GM21526 (cell line): ENCODE measurements around the gene DLGAP4.

ENCODE experiments used
- ATAC-seq: cut with Tn5 transposase; IDR thresholded peaks from one replicate; pipeline ENCODE4 v1.9.1; 2021; ENCODE audit warnings: moderate library complexity; ENCODE audit not compliant: unreplicated experiment, low FRiP score

Gene DLGAP4

GRCh38 chr20:36399969-36400545, 93.9 kb downstream of the DLGAP4 start:
- no peak for ATAC-seq

- ATAC-seq: no peak
These were observed 95.0 kb downstream of the DLGAP4 start for GRCh38 chr20:36400909-36401735.

GRCh38 chr20:36402708-36403107, 96.6 kb downstream of the DLGAP4 start:
- ATAC-seq: no peak

- no peak for ATAC-seq
These were observed 98.4 kb downstream of the DLGAP4 start for GRCh38 chr20:36404435-36404978.

GRCh38 chr20:36405255-36405654, 99.1 kb downstream of the DLGAP4 start:
- no peak for ATAC-seq

GRCh38 chr20:36407199-36407733, 101.1 kb downstream of the DLGAP4 start:
- no peak for ATAC-seq

GRCh38 chr20:36408219-36408618, 102.1 kb downstream of the DLGAP4 start:
- ATAC-seq: no peak

- ATAC-seq: no peak
These were observed 105.8 kb downstream of the DLGAP4 start for GRCh38 chr20:36411861-36412454.

GRCh38 chr20:36415475-36416002, 109.4 kb downstream of the DLGAP4 start:
- no peak for ATAC-seq

GRCh38 chr20:36418711-36419110, 112.6 kb downstream of the DLGAP4 start:
- no peak for ATAC-seq

GRCh38 chr20:36421641-36422040, 115.5 kb downstream of the DLGAP4 start:
- ATAC-seq: no peak

GRCh38 chr20:36424314-36424713, 118.2 kb downstream of the DLGAP4 start:
- ATAC-seq: no peak

GRCh38 chr20:36425166-36425565, 119.0 kb downstream of the DLGAP4 start:
- ATAC-seq: no peak

- ATAC-seq: no peak
These were observed 125.5 kb downstream of the DLGAP4 start for GRCh38 chr20:36431604-36432003.

- ATAC-seq: no peak
These were observed 126.0 kb downstream of the DLGAP4 start for GRCh38 chr20:36432096-36432495.

GRCh38 chr20:36434383-36434782, 128.2 kb downstream of the DLGAP4 start:
- ATAC-seq: no peak

GRCh38 chr20:36435124-36435523, 129.0 kb downstream of the DLGAP4 start:
- no peak for ATAC-seq

GRCh38 chr20:36435592-36436541, 129.7 kb downstream of the DLGAP4 start:
- ATAC-seq: no peak

- ATAC-seq: no peak
These were observed 133.0 kb downstream of the DLGAP4 start for GRCh38 chr20:36439040-36439730.
